Measurements from ENCODE around the gene ANTXR1.

ANTXR1 gene

GRCh38 chr2:69212238-69213028 is 199.5 kb downstream of the ANTXR1 start:
- no peak for TF ChIP-seq CTCF (IDR thresholded peaks at IDR 0.05; ENCODE audit: control insufficient read depth, extremely low read depth, insufficient read depth)
- no peak overlapping the region for H3K4me3 ChIP-seq (ENCODE audit: low read depth, low read length)

GRCh38 chr2:69213201-69213600 is 200.2 kb downstream of the ANTXR1 start:
- no peak for TF ChIP-seq CTCF (IDR thresholded peaks at IDR 0.05; ENCODE audit: control insufficient read depth, extremely low read depth, insufficient read depth)
- DNase-seq (ENCODE audit: low read depth): no peak

More at GRCh38 chr2:69212238-69213028, 199.5 kb downstream of the ANTXR1 start:
- DNase-seq (ENCODE audit: low read depth): no peak

GRCh38 chr2:69213782-69214181 is 200.8 kb downstream of the ANTXR1 start:
- H3K4me3 ChIP-seq (ENCODE audit: low read depth, low read length): no peak overlapping the region
- no peak for DNase-seq (ENCODE audit: low read depth)
- TF ChIP-seq CTCF (IDR thresholded peaks at IDR 0.05; ENCODE audit: control insufficient read depth, extremely low read depth, insufficient read depth): no peak

More at GRCh38 chr2:69213201-69213600, 200.2 kb downstream of the ANTXR1 start:
- no peak overlapping the region for H3K4me3 ChIP-seq (ENCODE audit: low read depth, low read length)

GRCh38 chr2:69214898-69215297 is 201.9 kb downstream of the ANTXR1 start:
- TF ChIP-seq CTCF (IDR thresholded peaks at IDR 0.05; ENCODE audit: control insufficient read depth, extremely low read depth, insufficient read depth): no peak
- DNase-seq (ENCODE audit: low read depth): no peak
- no peak overlapping the region for H3K4me3 ChIP-seq (ENCODE audit: low read depth, low read length)

- H3K4me3 ChIP-seq (ENCODE audit: low read depth, low read length): no peak overlapping the region
- TF ChIP-seq CTCF (IDR thresholded peaks at IDR 0.05; ENCODE audit: control insufficient read depth, extremely low read depth, insufficient read depth): no peak
- no peak for DNase-seq (ENCODE audit: low read depth)
Measured at GRCh38 chr2:69216535-69217332, 203.8 kb downstream of the ANTXR1 start.

GRCh38 chr2:69217333-69218080 is 204.5 kb downstream of the ANTXR1 start:
- no peak overlapping the region for H3K4me3 ChIP-seq (ENCODE audit: low read depth, low read length)
- TF ChIP-seq CTCF (IDR thresholded peaks at IDR 0.05; ENCODE audit: control insufficient read depth, extremely low read depth, insufficient read depth): no peak
- DNase-seq (ENCODE audit: low read depth): no peak
